Measurements from ENCODE around the gene ITPA.

DNA sequence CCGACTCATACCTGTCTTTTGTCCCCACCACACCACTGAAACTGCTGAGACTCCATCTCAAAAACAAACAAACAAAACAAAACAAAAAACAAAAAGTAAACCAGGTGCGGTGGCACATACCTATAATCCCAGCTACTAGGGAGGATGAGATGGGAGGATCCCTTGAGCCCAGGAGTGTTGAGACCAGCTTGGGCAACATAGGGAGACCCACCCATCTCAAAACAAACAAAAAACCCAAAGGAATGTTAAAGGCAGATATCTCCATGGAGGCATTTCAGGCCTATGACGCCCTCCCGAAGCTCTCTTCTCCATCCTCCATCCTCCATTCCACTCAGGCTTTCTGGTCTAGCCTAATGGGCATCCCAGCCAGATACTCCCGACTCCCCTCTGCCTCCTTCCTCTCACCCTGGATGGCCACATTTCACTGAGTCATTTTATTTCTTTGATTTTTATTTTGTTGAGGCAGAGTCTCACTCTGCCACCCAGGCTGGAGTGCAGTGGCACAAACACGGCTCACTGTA lies 32.9 kb downstream of the ITPA start:
- TF ChIP-seq POLR2AphosphoS5 (IDR thresholded peaks at IDR 0.05) = no peak
- TF ChIP-seq, protein P1, sequence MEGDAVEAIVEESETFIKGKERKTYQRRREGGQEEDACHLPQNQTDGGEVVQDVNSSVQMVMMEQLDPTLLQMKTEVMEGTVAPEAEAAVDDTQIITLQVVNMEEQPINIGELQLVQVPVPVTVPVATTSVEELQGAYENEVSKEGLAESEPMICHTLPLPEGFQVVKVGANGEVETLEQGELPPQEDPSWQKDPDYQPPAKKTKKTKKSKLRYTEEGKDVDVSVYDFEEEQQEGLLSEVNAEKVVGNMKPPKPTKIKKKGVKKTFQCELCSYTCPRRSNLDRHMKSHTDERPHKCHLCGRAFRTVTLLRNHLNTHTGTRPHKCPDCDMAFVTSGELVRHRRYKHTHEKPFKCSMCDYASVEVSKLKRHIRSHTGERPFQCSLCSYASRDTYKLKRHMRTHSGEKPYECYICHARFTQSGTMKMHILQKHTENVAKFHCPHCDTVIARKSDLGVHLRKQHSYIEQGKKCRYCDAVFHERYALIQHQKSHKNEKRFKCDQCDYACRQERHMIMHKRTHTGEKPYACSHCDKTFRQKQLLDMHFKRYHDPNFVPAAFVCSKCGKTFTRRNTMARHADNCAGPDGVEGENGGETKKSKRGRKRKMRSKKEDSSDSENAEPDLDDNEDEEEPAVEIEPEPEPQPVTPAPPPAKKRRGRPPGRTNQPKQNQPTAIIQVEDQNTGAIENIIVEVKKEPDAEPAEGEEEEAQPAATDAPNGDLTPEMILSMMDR (IDR thresholded peaks at IDR 0.05) = no peak
- TF ChIP-seq POLR2A (IDR thresholded peaks at IDR 0.05) = no peak
